ENCODE measurements around the gene TCEANC2.

TCEANC2 gene

DNA sequence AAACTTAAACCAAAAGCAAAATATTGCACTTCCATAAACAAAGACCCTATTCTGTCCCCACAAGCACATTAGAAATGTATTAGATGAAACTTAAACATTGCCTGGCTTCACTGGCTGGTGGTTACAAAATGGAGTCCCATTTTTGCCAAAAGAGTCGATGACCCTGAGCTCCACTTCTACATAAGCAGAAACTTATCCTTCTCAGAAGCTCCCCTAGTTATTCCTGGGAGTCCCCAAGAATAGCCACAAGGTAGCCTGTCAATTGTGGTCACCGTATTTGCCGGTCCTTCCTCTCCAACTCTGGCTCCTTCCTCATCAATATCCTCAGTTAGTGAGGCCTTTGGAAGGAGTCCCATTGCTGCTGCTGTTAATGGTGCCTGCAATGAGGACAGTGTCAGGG is 62.1 kb downstream of the TCEANC2 start:
- DNase-seq (ENCODE audit: low spot score in 2 of 2) (no peak), ATAC-seq (replicated peaks; ENCODE audit: extremely low read depth, poor library complexity, severe bottlenecking) (no peak)
- H3K27ac Mint-ChIP-seq (ENCODE audit: low read depth): no peak overlapping the region
- H3K27me3 Mint-ChIP-seq: no peaks in the 10 kb centered on the region
- H3K4me3 Mint-ChIP-seq: no peak overlapping the region
- H3K36me3 Mint-ChIP-seq (ENCODE audit: insufficient read depth): no peaks in the 10 kb centered on the region
- H3K4me1 Mint-ChIP-seq: no peaks in the 10 kb centered on the region
- no peaks in the 10 kb centered on the region for H3K9me3 Mint-ChIP-seq

GRCh38 chr1:54117815-54118563 is 64.6 kb downstream of the TCEANC2 start:
- no peaks in the 10 kb centered on the region for H3K9me3 Mint-ChIP-seq
- H3K36me3 Mint-ChIP-seq (ENCODE audit: insufficient read depth): no peaks in the 10 kb centered on the region
- ATAC-seq (replicated peaks; ENCODE audit: extremely low read depth, poor library complexity, severe bottlenecking): no peak
- H3K27me3 Mint-ChIP-seq: no peaks in the 10 kb centered on the region
- no peak overlapping the region for H3K27ac Mint-ChIP-seq (ENCODE audit: low read depth)
- H3K4me3 Mint-ChIP-seq: no peak overlapping the region
- no peaks in the 10 kb centered on the region for H3K4me1 Mint-ChIP-seq
- DNase-seq (ENCODE audit: low spot score in 2 of 2): no peak

DNA sequence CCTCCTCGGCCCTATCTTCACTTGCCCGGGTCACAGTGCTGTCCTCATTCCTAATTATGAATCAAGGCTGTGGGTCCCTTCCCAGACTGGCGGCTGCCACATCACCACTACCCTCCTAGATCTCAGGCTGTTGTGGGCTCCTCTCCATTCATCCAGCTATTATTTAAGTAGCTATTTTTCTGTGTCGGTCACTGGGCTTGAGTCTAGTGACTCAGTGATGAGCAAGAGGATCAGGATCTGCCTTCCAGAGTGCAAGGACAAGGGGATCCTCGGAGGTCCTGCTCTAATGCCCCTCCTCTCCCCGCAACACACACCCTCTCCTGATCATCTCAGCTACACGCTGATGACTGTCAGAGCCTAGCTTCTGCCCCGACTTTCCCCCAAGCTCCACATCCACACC is 65.3 kb downstream of the TCEANC2 start:
- DNase-seq (ENCODE audit: low spot score in 2 of 2): no peak
- no peak for ATAC-seq (replicated peaks; ENCODE audit: extremely low read depth, poor library complexity, severe bottlenecking)
- Mint-ChIP-seq H3K36me3 (ENCODE audit: insufficient read depth) (no peaks in the 10 kb centered on the region), H3K27ac (ENCODE audit: low read depth) (no peak overlapping the region), H3K4me3 (no peak overlapping the region), H3K9me3 (no peaks in the 10 kb centered on the region), H3K4me1 (no peaks in the 10 kb centered on the region), H3K27me3 (no peaks in the 10 kb centered on the region)

DNA sequence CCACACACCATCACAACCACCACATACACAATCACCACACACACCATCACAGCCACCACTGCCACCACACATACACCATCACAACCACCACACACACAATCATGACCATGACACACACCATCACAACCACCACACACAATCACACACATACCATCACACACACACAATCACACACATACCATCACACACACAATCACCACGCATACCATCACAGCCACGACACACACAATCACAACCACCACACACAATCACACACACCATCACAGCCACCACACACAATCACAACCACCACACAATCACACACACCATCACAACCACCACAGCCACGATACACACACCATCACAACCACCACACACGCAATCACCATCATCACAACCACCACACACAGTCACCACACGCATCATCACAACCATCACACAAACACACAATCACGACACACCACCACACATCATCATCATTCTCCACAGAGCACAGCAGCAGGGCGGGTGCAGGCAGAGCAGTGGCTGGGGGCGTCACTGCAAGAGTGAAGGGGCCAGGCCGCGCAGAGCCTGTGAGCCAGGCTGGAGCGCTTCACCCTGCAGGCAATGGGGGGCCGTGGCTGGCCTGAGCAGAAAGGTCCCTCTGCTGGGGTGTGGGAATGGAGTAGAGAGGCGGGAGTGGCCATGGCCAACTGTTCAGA is 66.8 kb downstream of the TCEANC2 start:
- DNase-seq (ENCODE audit: low spot score in 2 of 2) (no peak), ATAC-seq (replicated peaks; ENCODE audit: extremely low read depth, poor library complexity, severe bottlenecking) (no peak)
- no peak overlapping the region for H3K27ac Mint-ChIP-seq (ENCODE audit: low read depth)
- no peaks in the 10 kb centered on the region for H3K9me3 Mint-ChIP-seq
- no peaks in the 10 kb centered on the region for H3K27me3 Mint-ChIP-seq
- no peaks in the 10 kb centered on the region for H3K4me1 Mint-ChIP-seq
- no peaks in the 10 kb centered on the region for H3K36me3 Mint-ChIP-seq (ENCODE audit: insufficient read depth)
- no peak overlapping the region for H3K4me3 Mint-ChIP-seq

GRCh38 chr1:54120698-54121481 is 67.5 kb downstream of the TCEANC2 start:
- ATAC-seq (replicated peaks; ENCODE audit: extremely low read depth, poor library complexity, severe bottlenecking) (no peak), DNase-seq (ENCODE audit: low spot score in 2 of 2) (no peak)
- no peak overlapping the region for H3K27ac Mint-ChIP-seq (ENCODE audit: low read depth)
- no peaks in the 10 kb centered on the region for H3K9me3 Mint-ChIP-seq
- H3K36me3 Mint-ChIP-seq (ENCODE audit: insufficient read depth): no peaks in the 10 kb centered on the region
- no peaks in the 10 kb centered on the region for H3K4me1 Mint-ChIP-seq
- H3K4me3 Mint-ChIP-seq: no peak overlapping the region
- no peaks in the 10 kb centered on the region for H3K27me3 Mint-ChIP-seq

DNA sequence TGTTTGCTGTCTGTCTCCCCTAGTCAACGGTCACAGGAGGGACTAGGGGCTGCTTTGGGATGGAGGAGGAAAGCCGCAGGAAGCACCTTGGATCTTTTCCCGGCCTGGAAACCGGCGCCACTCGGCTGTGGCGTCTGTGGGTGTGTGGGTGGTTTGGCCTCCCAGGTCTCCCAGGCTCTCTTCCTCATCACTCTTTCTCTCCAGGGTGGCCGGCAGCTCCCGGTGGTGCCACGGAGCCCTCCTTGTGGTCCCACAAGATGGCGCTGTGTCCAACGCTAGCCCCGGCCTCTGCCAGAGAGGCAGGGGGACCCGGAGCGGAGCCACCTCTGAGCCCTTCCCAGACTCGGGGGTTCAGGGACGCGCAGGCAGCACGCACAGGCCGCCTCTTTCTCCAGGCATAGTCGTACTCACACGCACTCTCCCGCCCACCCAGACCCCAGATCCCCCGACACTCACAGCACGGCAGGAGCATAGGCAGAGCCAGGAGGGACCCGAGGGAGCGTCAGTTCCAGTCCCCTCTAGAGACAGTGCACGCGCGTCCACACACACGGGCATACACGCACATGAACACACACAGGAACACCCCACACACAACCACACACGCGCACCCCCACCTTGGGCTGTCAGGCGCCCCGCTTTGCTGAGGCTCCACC is 68.2 kb downstream of the TCEANC2 start:
- H3K4me1 Mint-ChIP-seq: no peaks in the 10 kb centered on the region
- H3K27ac Mint-ChIP-seq (ENCODE audit: low read depth): no peak overlapping the region
- H3K27me3 Mint-ChIP-seq: no peaks in the 10 kb centered on the region
- H3K36me3 Mint-ChIP-seq (ENCODE audit: insufficient read depth): peaks cover under 1% of the 10 kb centered on the region
- DNase-seq (ENCODE audit: low spot score in 2 of 2): peak; percentile 16 to 46
- H3K4me3 Mint-ChIP-seq: peak overlapping the region; percentile 14
- peak; percentile 52 for ATAC-seq (replicated peaks; ENCODE audit: extremely low read depth, poor library complexity, severe bottlenecking)
- H3K9me3 Mint-ChIP-seq: no peaks in the 10 kb centered on the region

DNA sequence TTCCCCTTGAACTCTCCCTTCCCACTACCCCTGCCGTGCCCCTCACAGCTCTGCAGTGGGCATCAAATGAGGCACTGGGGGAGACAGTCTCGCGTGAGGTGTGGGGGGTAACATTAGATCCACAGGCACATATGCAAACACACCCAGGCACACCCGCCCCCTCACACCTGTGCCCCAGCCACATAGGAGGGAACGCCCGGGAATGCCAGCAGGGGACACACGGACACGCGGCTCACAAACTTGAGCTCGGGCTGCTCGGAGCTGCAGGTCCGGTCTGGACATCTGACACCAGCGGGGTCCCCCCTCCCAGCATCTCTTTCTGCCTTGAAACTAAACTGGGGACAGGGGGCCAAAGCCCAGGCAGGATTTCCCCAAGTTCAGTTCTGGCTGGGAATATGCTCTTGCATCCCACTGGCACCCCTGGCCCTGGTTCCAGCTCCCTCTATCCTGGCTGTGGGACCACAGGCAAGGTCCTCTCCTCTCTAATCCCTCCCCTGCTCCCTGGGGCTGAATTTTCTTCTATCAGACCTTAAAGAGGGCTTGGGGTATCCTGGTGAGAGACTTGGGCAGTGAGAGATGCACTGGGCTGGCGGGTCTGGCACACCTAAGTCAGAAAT is 68.8 kb downstream of the TCEANC2 start:
- Mint-ChIP-seq H3K27me3 (no peaks in the 10 kb centered on the region), H3K4me1 (no peaks in the 10 kb centered on the region), H3K9me3 (no peaks in the 10 kb centered on the region), H3K27ac (ENCODE audit: low read depth) (no peak overlapping the region), H3K4me3 (peak overlapping the region; percentile 14), H3K36me3 (ENCODE audit: insufficient read depth) (peaks cover 2% of the 10 kb centered on the region)
- no peak for DNase-seq (ENCODE audit: low spot score in 2 of 2)
- no peak for ATAC-seq (replicated peaks; ENCODE audit: extremely low read depth, poor library complexity, severe bottlenecking)

- peaks cover 2% of the 10 kb centered on the region for H3K36me3 Mint-ChIP-seq (ENCODE audit: insufficient read depth)
- H3K4me1 Mint-ChIP-seq: no peaks in the 10 kb centered on the region
- ATAC-seq (replicated peaks; ENCODE audit: extremely low read depth, poor library complexity, severe bottlenecking) (no peak), DNase-seq (ENCODE audit: low spot score in 2 of 2) (no peak)
- H3K27ac Mint-ChIP-seq (ENCODE audit: low read depth): no peak overlapping the region
- H3K4me3 Mint-ChIP-seq: no peak overlapping the region
- peaks cover 2% of the 10 kb centered on the region for H3K27me3 Mint-ChIP-seq
- no peaks in the 10 kb centered on the region for H3K9me3 Mint-ChIP-seq
Observed at GRCh38 chr1:54122992-54123391, 69.6 kb downstream of the TCEANC2 start.

GRCh38 chr1:54124472-54124871 is 71.1 kb downstream of the TCEANC2 start:
- H3K36me3 Mint-ChIP-seq (ENCODE audit: insufficient read depth): peaks cover 2% of the 10 kb centered on the region
- H3K9me3 Mint-ChIP-seq: no peaks in the 10 kb centered on the region
- ATAC-seq (replicated peaks; ENCODE audit: extremely low read depth, poor library complexity, severe bottlenecking) (no peak), DNase-seq (ENCODE audit: low spot score in 2 of 2) (no peak)
- H3K4me1 Mint-ChIP-seq: no peaks in the 10 kb centered on the region
- peaks cover 11% of the 10 kb centered on the region for H3K27me3 Mint-ChIP-seq
- no peak overlapping the region for H3K4me3 Mint-ChIP-seq
- H3K27ac Mint-ChIP-seq (ENCODE audit: low read depth): no peak overlapping the region

GRCh38 chr1:54124906-54125305 is 71.5 kb downstream of the TCEANC2 start:
- Mint-ChIP-seq H3K27me3 (peaks cover 11% of the 10 kb centered on the region), H3K4me1 (no peaks in the 10 kb centered on the region), H3K36me3 (ENCODE audit: insufficient read depth) (peaks cover 2% of the 10 kb centered on the region), H3K4me3 (no peak overlapping the region), H3K9me3 (no peaks in the 10 kb centered on the region), H3K27ac (ENCODE audit: low read depth) (no peak overlapping the region)
- DNase-seq (ENCODE audit: low spot score in 2 of 2) (no peak), ATAC-seq (replicated peaks; ENCODE audit: extremely low read depth, poor library complexity, severe bottlenecking) (no peak)

GRCh38 chr1:54125386-54126070 is 72.1 kb downstream of the TCEANC2 start:
- Mint-ChIP-seq H3K9me3 (no peaks in the 10 kb centered on the region), H3K4me1 (no peaks in the 10 kb centered on the region), H3K27ac (ENCODE audit: low read depth) (no peak overlapping the region), H3K4me3 (no peak overlapping the region), H3K27me3 (peaks cover 11% of the 10 kb centered on the region), H3K36me3 (ENCODE audit: insufficient read depth) (peaks cover 2% of the 10 kb centered on the region)
- no peak for DNase-seq (ENCODE audit: low spot score in 2 of 2)
- ATAC-seq (replicated peaks; ENCODE audit: extremely low read depth, poor library complexity, severe bottlenecking): no peak
